Measurements from ENCODE around the gene RNF212B.

GRCh38 chr14:23294734-23295561 lies 57.2 kb downstream of the RNF212B start:
- peak; percentile 78 to 89 (median 85) for TF ChIP-seq CTCF (IDR thresholded peaks at IDR 0.05)
- no peak for TF ChIP-seq POLR2A (IDR thresholded peaks at IDR 0.05)

Data from heart left ventricle (tissue), 13 donors.